CD4-positive, alpha-beta T cell treated with Interleukin-17A for 4 hours (primary cell): ENCODE measurements around the gene SCYGR3.
"Not testable (repeated sequence)": the region's sequence is repeated elsewhere in the genome, so short reads cannot be mapped to it uniquely, and the experiment has no call there.

Experiments
- DNase-seq: peaks from one replicate; pipeline ENCODE4 v3.0.0-alpha.2; 2020; ENCODE audit warnings: mixed read lengths

The SCYGR3 gene

GRCh38 chr2:227612546-227613271, 1.9 kb downstream of the SCYGR3 start:
- DNase-seq: no peak

- no peak for DNase-seq
Measured at GRCh38 chr2:227610123-227610522, 4.5 kb downstream of the SCYGR3 start.

- no peak for DNase-seq
Measured at GRCh38 chr2:227608561-227609338, 5.9 kb downstream of the SCYGR3 start.

- no peak for DNase-seq
Measured at GRCh38 chr2:227607941-227608340, 6.7 kb downstream of the SCYGR3 start.

GRCh38 chr2:227606476-227606875, 8.2 kb downstream of the SCYGR3 start:
- no peak for DNase-seq

- no peak for DNase-seq
Measured at GRCh38 chr2:227602358-227602757, 12.3 kb downstream of the SCYGR3 start.

- not testable (repeated sequence) for DNase-seq
Measured at GRCh38 chr2:227598835-227599503, 15.7 kb downstream of the SCYGR3 start, which contains the start of gene SCYGR2. TSS of gene SCYGR2 (plus strand) at chr2:227598893. CDS start at chr2:227598893, 0 bp downstream.

- no peak for DNase-seq
Measured at GRCh38 chr2:227597998-227598397, 16.6 kb downstream of the SCYGR3 start.

GRCh38 chr2:227597036-227597435, 17.6 kb downstream of the SCYGR3 start:
- DNase-seq: no peak

GRCh38 chr2:227595797-227596196, 18.8 kb downstream of the SCYGR3 start:
- no peak for DNase-seq

GRCh38 chr2:227592694-227593387, 21.8 kb downstream of the SCYGR3 start:
- no peak for DNase-seq

GRCh38 chr2:227582369-227582768, 32.3 kb downstream of the SCYGR3 start:
- DNase-seq: no peak

- DNase-seq: no peak
Measured at GRCh38 chr2:227579791-227580190, 34.8 kb downstream of the SCYGR3 start.

GRCh38 chr2:227578642-227579041, 36.0 kb downstream of the SCYGR3 start:
- DNase-seq: no peak

- DNase-seq: no peak
Measured at GRCh38 chr2:227577555-227577954, 37.1 kb downstream of the SCYGR3 start.

GRCh38 chr2:227576812-227577211, 37.8 kb downstream of the SCYGR3 start:
- no peak for DNase-seq

- no peak for DNase-seq
Measured at GRCh38 chr2:227576110-227576509, 38.5 kb downstream of the SCYGR3 start.

- DNase-seq: no peak
Measured at GRCh38 chr2:227570615-227571014, 44.0 kb downstream of the SCYGR3 start.

GRCh38 chr2:227568852-227569169, 45.8 kb downstream of the SCYGR3 start:
- no peak for DNase-seq

GRCh38 chr2:227566012-227566411, 48.6 kb downstream of the SCYGR3 start:
- DNase-seq: no peak

GRCh38 chr2:227565080-227565479, 49.6 kb downstream of the SCYGR3 start:
- no peak for DNase-seq
